ENCODE measurements around the gene SYNGAP1. TPM values are rescaled to one million over a fixed set of nuclear protein-coding genes. Genes with fewer than 3 reads are reported as not detected.

The SYNGAP1 gene
- total and polyA plus RNA-seq, 2 of the 8 experiments (the other 6 are each of a cell fraction or from before 2014, with no cell fraction given) = 31.0 to 101 TPM

GRCh38 chr6:33380272-33380981, 39.4 kb upstream of the SYNGAP1 start:
- POLR2A ChIA-PET (ENCODE audit: partially characterized antibody) = no interaction called here
- DNase-seq (ENCODE audit: low read depth in 1 of 2, low spot score in 2 of 2) (no peak), FAIRE-seq (no peak)
- Histone ChIP-seq H3K79me1 (ENCODE audit: low read depth, low read length) (no peaks in the 10 kb centered on the region), H3K18ac (ENCODE audit: extremely low read depth, low read length) (no peak overlapping the region), H3K4me1 (replicated peaks in 1 of 4; ENCODE audit: control insufficient read depth in 3 of 4, insufficient read depth in 4 of 4, low read length in 3 of 4) (peaks cover 0 to 2% (median 0%) of the 10 kb centered on the region in 4 experiments; a peak in 1 of 7 replicates), H4K8ac (ENCODE audit: extremely low read depth, insufficient read depth, low read length) (no peak overlapping the region), H3K4me3 (ENCODE audit: extremely low read depth in 1 of 4, insufficient read depth in 2 of 4, low read depth in 3 of 4, low read length in 4 of 4) (no peak overlapping the region), H3K9me3 (ENCODE audit: insufficient read depth in 2 of 2, low read depth in 1 of 2, low read length in 1 of 2) (no peaks in the 10 kb centered on the region), H4K91ac (replicated peaks; ENCODE audit: insufficient read length, low read length) (no peak overlapping the region), H4K5ac (ENCODE audit: insufficient read length, low read depth, low read length) (no peak overlapping the region), H3K79me2 (ENCODE audit: control insufficient read depth in 1 of 2, insufficient read depth in 2 of 2, low read length in 2 of 2) (no peaks in the 10 kb centered on the region), H3K27me3 (replicated peaks in 1 of 4; ENCODE audit: control insufficient read depth in 3 of 4, extremely low read depth in 1 of 4, insufficient read depth in 3 of 4, low read length in 3 of 4) (no peaks in the 10 kb centered on the region), H3K14ac (ENCODE audit: insufficient read length) (no peak overlapping the region), H2BK12ac (ENCODE audit: low read depth, low read length) (no peak overlapping the region), H2BK120ac (replicated peaks; ENCODE audit: low read depth, low read length) (no peak overlapping the region), H2BK20ac (ENCODE audit: low read length) (no peak overlapping the region), H4K20me1 (replicated peaks in 1 of 2; ENCODE audit: control insufficient read depth in 1 of 2, insufficient read depth in 2 of 2, low read length in 2 of 2) (no peaks in the 10 kb centered on the region), H3K23ac (ENCODE audit: insufficient read length) (no peak overlapping the region), H3K4ac (replicated peaks; ENCODE audit: insufficient read length, low read depth, low read length) (no peak overlapping the region), H3K27ac (ENCODE audit: low read depth, low read length) (no peak overlapping the region), H2AK5ac (ENCODE audit: low read depth, low read length) (no peak overlapping the region), H3K4me2 (ENCODE audit: insufficient read depth in 1 of 2, low read depth in 2 of 2, low read length in 2 of 2) (no peak overlapping the region), H3K56ac (replicated peaks; ENCODE audit: insufficient read length, low read depth, low read length) (no peak overlapping the region), H3K36me3 (ENCODE audit: control insufficient read depth in 2 of 4, insufficient read depth in 4 of 4, low read length in 3 of 4) (no peaks in the 10 kb centered on the region), H2BK15ac (ENCODE audit: low read length) (no peak overlapping the region), H2AFZ (ENCODE audit: low read length) (no peak overlapping the region), H2BK5ac (ENCODE audit: low read depth, low read length) (no peak overlapping the region), H3K23me2 (ENCODE audit: low read depth, low read length) (no peaks in the 10 kb centered on the region), H3K9ac (replicated peaks in 1 of 4; ENCODE audit: extremely low read depth in 1 of 4, low read depth in 3 of 4, low read length in 3 of 4) (no peak overlapping the region)
- WGBS, 2 experiments (ENCODE audit: extremely low coverage in 1 of 2, insufficient coverage in 1 of 2, insufficient read length in 1 of 2, insufficient replicate concordance in 2 of 2, low coverage in 1 of 2, low lambda C conversion rate in 2 of 2, missing lambda C conversion rate in 1 of 2) = 87% methylated on average over 2 of the region's 2 CpGs; no CpG with 5 or more reads in 1 of the 2 experiments
- CTCF ChIA-PET (ENCODE audit: partially characterized antibody) = interaction anchor here (0.7 kb wide), 1 partner anchor 11 kb away, joined by 3 read pairs; no protein-coding TSS in a partner anchor
- no peak for TF ChIP-seq CTCF (IDR thresholded peaks at IDR 0.05; ENCODE audit: control extremely low read depth in 1 of 3, insufficient read depth in 1 of 3, low read depth in 1 of 3, low read length in 3 of 3)
- no peak for TF ChIP-seq GTF2F1 (IDR thresholded peaks at IDR 0.05; ENCODE audit: borderline replicate concordance, low read depth, low read length)
- no peak for TF ChIP-seq EGR1 (IDR thresholded peaks at IDR 0.05; ENCODE audit: borderline replicate concordance, low read depth, low read length)
- TF ChIP-seq CTBP2 (IDR thresholded peaks at IDR 0.05; ENCODE audit: borderline replicate concordance, insufficient read depth, insufficient read length, low read length) = no peak
- no peak for TF ChIP-seq JUN (IDR thresholded peaks at IDR 0.05; ENCODE audit: low read depth, low read length)
- no peak for TF ChIP-seq PHF8 (conservative IDR thresholded peaks at IDR 0.05; ENCODE audit: low read depth, low read length)
- TF ChIP-seq SP2 (IDR thresholded peaks at IDR 0.05; ENCODE audit: low read length) = no peak
- TF ChIP-seq SRF (IDR thresholded peaks at IDR 0.05; ENCODE audit: low read depth, low read length) = no peak
- no peak for TF ChIP-seq TAF1 (IDR thresholded peaks at IDR 0.05; ENCODE audit: low read depth, low read length)
- TF ChIP-seq TEAD4 (IDR thresholded peaks at IDR 0.05; ENCODE audit: low read depth, low read length) = no peak
- no peak for TF ChIP-seq NANOG (IDR thresholded peaks at IDR 0.05; ENCODE audit: insufficient read depth, low read depth, low read length, poor library complexity, severe bottlenecking)
